Small intestine (tissue), 7 donors: ENCODE measurements around the gene FUCA1. TPM values are rescaled to one million over a fixed set of nuclear protein-coding genes. Genes with fewer than 3 reads are reported as not detected.
A peak's percentile ranks its signal among the peaks of the same experiment; 100 is the strongest.
"Not testable (repeated sequence)": the region's sequence is repeated elsewhere in the genome, so short reads cannot be mapped to it uniquely, and the experiment has no call there.

Source experiments
- DNase-seq, 2 donors: peaks; one replicate each; pipeline versions ENCODE4 v3.0.0 to v3.0.0-alpha.2; 2013
- FAIRE-seq: peaks from 2 replicates; lab custom pipeline; 2012; peaks lifted over from hg19 to GRCh38; lab: Jason Lieb, UNC
- H3K27ac ChIP-seq, 3 donors: one replicate each; pipeline ENCODE4 v1.5.1; 2013; ENCODE audit warnings: low read length in 2 of 3, mild to moderate bottlenecking in 2 of 3, control low read depth in 1 of 3, inconsistent platforms in 1 of 3, low read depth in 1 of 3, moderate library complexity in 1 of 3
- H3K27me3 ChIP-seq, 3 donors: one replicate each; pipeline ENCODE4 v1.6.1; 2013; ENCODE audit warnings: low read length in 3 of 3, inconsistent platforms in 1 of 3; ENCODE audit not compliant: control insufficient read depth in 3 of 3, insufficient read depth in 3 of 3
- H3K36me3 ChIP-seq, 3 donors: one replicate each; pipeline ENCODE4 v1.6.1; 2013; ENCODE audit warnings: low read length in 3 of 3, inconsistent platforms in 1 of 3, low read depth in 1 of 3, mild to moderate bottlenecking in 1 of 3, moderate library complexity in 1 of 3; ENCODE audit not compliant: control insufficient read depth in 3 of 3, insufficient read depth in 2 of 3
- H3K4me1 ChIP-seq, 3 donors: one replicate each; pipeline ENCODE4 v1.6.1; 2013; ENCODE audit warnings: low read length in 2 of 3, inconsistent platforms in 1 of 3, low read depth in 1 of 3, mild to moderate bottlenecking in 1 of 3, moderate library complexity in 1 of 3; ENCODE audit not compliant: control insufficient read depth in 3 of 3, insufficient read depth in 2 of 3
- H3K4me3 ChIP-seq, 3 donors: one replicate each; pipeline ENCODE4 v1.5.1; 2013; ENCODE audit warnings: low read length in 3 of 3, control low read depth in 1 of 3, inconsistent platforms in 1 of 3, low read depth in 1 of 3, mild to moderate bottlenecking in 1 of 3, moderate library complexity in 1 of 3
- H3K9me3 ChIP-seq, 2 donors: one replicate each; pipeline ENCODE4 v1.6.1; 2013; ENCODE audit warnings: low read depth in 1 of 2, low read length in 1 of 2; ENCODE audit not compliant: control insufficient read depth in 2 of 2, insufficient read depth in 1 of 2
- WGBS, 3 donors: extraction: QIAGEN DNeasy Blood & Tissue Kit; methylation state at CpG; one replicate each; pipeline ENCODE4 v1.1.7; 2013; 5-methylcytosine and 5-hydroxymethylcytosine counted together
- polyA plus RNA-seq, 4 donors: library from polyadenylated mRNA; stranded (reverse) in 3 of 4; unstranded in 1 of 4; fragments of 200-250 nt in 3 of 4; fragments of 120-200 nt in 1 of 4; gene quantifications; one replicate each; pipeline versions ENCODE4 v1.2.1 to v1.2.3, GENCODE V29; 2013
- donor health status: healthy with polysubstance abuse.
- donor health status: control.
- donor health status: control.
- donor health status: Bipolar disorder and iron deficiency.
- donor health status: healthy.

The FUCA1 gene
- polyA plus RNA-seq, 4 donors, result 44.9 to 81.8 (median 51.3) TPM

DNA sequence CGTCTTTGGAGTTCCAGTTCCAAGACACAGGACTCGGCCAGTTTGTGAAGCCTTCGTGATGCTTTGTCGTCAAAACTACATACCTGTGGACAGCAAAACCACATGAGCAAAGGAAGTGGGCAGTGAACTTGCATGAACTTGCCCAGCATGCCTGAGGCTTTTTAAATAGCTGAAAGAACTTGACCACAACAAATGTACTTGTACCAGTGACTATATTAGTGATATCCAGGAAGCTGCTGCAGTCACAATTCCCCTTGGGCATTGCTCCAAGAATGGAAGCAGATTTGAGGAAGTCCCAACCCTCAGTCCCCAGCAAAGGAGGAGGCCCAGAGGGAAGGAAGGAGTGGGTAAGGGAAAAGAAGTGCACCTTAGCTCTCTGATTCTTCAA is 2.6 kb downstream of the FUCA1 start:
- peaks cover 0 to 4% (median 0%) of the 10 kb centered on the region in 3 donors for H3K27me3 ChIP-seq
- DNase-seq, result peak in 1 of 2 donors; percentile 32
- H3K36me3 ChIP-seq, result peaks cover 0 to 23% (median 10%) of the 10 kb centered on the region in 3 donors
- H3K9me3 ChIP-seq, result no peaks in the 10 kb centered on the region
- H3K27ac ChIP-seq, result no peak overlapping the region
- no peak for FAIRE-seq
- H3K4me1 ChIP-seq, result peaks cover 3 to 16% (median 3%) of the 10 kb centered on the region in 3 donors
- no peak overlapping the region for H3K4me3 ChIP-seq
- WGBS, 3 donors, result 80 to 90% (median 85%) methylated on average over 4 of the region's 4 CpGs

DNA sequence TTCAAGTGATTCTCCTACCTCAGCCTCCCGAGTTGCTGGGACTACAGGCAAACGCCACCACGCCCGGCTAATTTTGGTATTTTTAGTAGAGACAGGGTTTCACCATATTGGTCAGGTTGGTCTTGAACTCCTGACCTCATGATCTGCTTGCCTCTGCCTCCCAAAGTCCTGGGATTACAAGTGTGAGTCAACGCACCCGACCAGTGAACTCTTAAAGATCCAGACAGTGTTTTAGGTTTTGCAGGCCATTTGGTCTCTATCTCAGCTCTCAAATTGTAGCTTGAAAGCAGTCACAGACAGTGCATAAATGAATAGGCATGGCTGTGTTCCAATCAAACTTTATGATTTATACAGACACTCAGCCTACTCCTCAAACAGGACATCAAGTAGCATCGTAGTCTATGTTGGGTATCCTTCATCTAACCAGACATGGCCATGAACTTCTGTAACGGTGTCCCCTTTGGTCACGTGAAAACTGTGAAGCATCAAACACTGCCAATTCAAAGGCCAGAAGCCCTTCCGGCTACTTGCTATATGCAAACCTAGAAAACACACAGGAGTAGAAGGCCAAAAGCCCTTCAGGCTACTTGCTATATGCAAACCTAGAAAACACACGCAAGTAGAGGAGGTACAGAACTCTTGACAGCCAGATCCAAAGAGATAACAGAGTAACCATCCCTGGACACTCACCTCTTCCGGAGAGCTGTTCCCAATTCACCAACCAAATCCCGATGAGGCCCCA is 3.1 kb downstream of the FUCA1 start:
- no peak overlapping the region for H3K4me3 ChIP-seq
- DNase-seq (no peak), FAIRE-seq (no peak)
- peaks cover 0 to 24% (median 10%) of the 10 kb centered on the region in 3 donors for H3K36me3 ChIP-seq
- WGBS, 3 donors, result 94 to 97% (median 96%) methylated on average over 13 of the region's 13 CpGs
- peaks cover 0 to 4% (median 0%) of the 10 kb centered on the region in 3 donors for H3K27me3 ChIP-seq
- no peaks in the 10 kb centered on the region for H3K9me3 ChIP-seq
- H3K4me1 ChIP-seq, result peaks cover 3 to 16% (median 3%) of the 10 kb centered on the region in 3 donors
- no peak overlapping the region for H3K27ac ChIP-seq

DNA sequence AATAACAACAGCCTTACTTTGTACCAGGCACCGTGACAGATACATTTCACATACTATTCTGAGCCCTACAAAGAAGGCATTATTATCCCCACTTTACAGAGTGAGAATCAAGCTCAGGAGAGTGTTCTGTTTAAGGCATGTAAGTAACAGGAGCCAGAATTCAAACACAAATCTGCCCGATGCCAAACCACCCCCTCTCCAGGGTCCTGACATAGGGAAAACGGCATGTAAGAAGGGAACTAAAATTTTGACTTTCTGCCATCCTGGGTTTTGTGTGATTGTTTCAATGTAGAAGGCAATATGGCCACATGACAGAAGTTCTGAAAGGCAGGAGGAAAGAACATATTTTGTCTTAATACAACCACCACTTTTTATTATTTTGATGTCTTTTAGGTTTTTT is 5.5 kb downstream of the FUCA1 start:
- DNase-seq (no peak), FAIRE-seq (no peak)
- Histone ChIP-seq H3K27ac (no peak overlapping the region), H3K9me3 (no peaks in the 10 kb centered on the region), H3K4me3 (no peak overlapping the region), H3K27me3 (no peaks in the 10 kb centered on the region), H3K36me3 (peaks cover 3 to 38% (median 18%) of the 10 kb centered on the region in 3 donors), H3K4me1 (peaks cover 3 to 12% (median 3%) of the 10 kb centered on the region in 3 donors)
- WGBS, 3 donors, result 77 to 94% (median 90%) methylated on average over 3 of the region's 3 CpGs

DNA sequence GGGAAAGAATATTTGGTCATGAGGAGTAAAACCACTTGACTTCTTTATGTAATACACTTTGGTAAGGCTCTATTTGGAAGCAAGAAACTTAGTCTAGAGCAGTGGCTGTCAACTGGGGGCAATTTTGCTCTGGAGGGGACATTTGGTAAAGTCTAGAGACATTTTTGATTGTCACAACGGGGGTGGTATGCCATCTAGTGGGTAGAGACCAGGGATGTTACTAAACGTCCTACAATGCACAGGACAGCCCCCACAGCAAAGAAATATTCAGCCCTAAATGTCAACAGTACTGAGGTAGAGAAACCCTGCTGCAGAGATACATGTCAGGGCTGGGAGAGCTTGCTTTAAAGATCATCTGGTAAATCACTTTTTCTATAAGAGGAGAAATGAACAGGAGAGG is 13.5 kb downstream of the FUCA1 start:
- no peaks in the 10 kb centered on the region for H3K4me1 ChIP-seq
- WGBS, 3 donors, result 48 to 59% (median 58%) methylated on average over 2 of the region's 2 CpGs
- no peak overlapping the region for H3K27ac ChIP-seq
- H3K4me3 ChIP-seq, result no peak overlapping the region
- DNase-seq (no peak), FAIRE-seq (no peak)
- peaks cover 0 to 4% of the 10 kb centered on the region in 2 donors for H3K9me3 ChIP-seq
- H3K36me3 ChIP-seq, result peaks cover 7 to 31% (median 14%) of the 10 kb centered on the region in 3 donors
- no peaks in the 10 kb centered on the region for H3K27me3 ChIP-seq

DNA sequence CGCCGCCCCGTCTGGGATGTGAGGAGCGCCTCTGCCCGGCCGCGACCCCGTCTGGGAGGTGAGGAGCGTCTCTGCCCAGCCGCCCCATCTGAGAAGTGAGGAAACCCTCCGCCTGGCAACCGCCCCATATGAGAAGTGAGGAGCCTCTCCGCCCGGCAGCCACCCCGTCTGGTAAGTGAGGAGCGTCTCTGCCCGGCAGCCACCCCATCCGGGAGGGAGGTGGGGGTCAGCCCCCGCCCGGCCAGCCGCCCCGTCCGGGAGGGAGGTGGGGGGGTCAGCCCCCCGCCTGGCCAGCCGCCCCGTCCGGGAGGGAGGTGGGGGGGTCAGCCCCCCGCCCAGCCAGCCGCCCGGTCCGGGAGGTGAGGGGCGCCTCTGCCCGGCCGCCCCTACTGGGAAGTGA is 15.0 kb downstream of the FUCA1 start:
- H3K36me3 ChIP-seq, result peaks cover 4 to 31% (median 11%) of the 10 kb centered on the region in 3 donors
- H3K27me3 ChIP-seq, FAIRE-seq, H3K4me1 ChIP-seq, H3K9me3 ChIP-seq, H3K27ac ChIP-seq, H3K4me3 ChIP-seq, DNase-seq: not testable (repeated sequence)
- WGBS, 3 donors, result 93 to 98% (median 94%) methylated on average over 8 to 26 of the region's 34 CpGs

DNA sequence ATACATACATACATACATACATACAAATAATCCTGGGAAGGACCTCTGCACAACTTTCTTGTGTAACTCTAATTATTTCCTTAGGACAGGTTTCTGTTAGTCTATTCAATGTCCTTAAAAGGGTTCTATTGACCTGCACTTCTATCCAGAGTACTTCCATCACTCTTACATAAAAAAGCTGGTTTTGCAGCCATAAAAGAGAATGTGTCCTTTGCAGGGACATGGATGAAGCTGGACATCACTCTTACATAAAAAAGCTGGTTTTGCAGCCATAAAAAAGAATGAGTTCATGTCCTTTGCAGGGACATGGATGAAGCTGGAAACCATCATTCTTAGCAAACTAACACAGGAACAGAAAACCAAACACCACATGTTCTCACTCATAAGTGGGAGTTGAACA is 16.7 kb downstream of the FUCA1 start:
- not testable (repeated sequence) for FAIRE-seq, H3K27me3 ChIP-seq, H3K4me3 ChIP-seq, H3K27ac ChIP-seq, DNase-seq, H3K4me1 ChIP-seq
- Histone ChIP-seq H3K36me3 (peaks cover 4 to 34% (median 13%) of the 10 kb centered on the region in 3 donors), H3K9me3 (peaks cover 0 to 14% of the 10 kb centered on the region in 2 donors)

DNA sequence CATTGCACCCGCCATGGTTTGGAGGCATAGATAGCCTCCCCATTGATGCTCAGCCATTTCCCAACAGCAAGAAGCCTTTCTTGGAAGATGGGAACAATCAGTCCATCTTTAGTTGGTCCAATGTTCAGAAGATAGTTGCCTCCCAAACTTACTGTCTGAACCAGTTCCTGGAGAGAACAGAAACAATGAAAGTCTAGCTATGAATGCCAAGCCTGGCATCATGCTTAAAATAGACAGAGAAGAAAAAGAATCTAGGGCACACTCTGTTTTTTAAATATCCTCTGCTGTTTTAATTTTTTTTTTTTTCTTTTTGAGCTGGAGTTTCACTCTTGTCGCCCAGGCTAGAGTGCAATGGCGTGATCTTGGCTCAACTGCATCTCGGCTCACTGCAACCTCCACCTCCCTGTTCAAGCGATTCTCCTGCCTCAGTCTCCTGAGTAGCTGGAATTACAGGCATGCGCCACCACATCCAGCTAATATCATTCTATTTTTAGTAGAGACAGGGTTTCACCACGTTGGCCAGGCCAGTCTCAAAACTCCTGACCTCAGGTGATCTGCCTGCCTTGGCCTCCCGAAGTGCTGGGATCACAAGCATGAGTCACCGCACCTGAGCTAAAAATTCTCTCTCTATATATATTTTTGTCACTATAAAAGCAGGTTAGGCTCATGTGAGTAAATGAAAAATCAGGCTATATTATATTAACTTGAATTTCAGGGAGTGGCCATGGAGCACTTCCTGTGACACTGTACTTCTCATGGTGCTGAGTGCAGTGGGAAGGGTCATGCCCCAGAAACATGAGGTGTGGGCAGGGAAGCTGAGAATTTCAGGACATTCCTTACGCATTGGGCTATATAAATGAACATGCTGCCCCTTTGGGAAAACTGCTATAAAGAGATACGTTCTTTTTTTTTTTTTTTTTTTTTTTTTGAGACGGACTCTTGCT is 19.1 kb downstream of the FUCA1 start:
- no peaks in the 10 kb centered on the region for H3K4me1 ChIP-seq
- peaks cover 0 to 14% of the 10 kb centered on the region in 2 donors for H3K9me3 ChIP-seq
- no peak overlapping the region for H3K4me3 ChIP-seq
- DNase-seq (no peak), FAIRE-seq (no peak)
- WGBS, 3 donors, result 91 to 95% (median 91%) methylated on average over 11 to 12 of the region's 12 CpGs
- no peak overlapping the region for H3K27ac ChIP-seq
- peaks cover 0 to 33% (median 13%) of the 10 kb centered on the region in 3 donors for H3K36me3 ChIP-seq
- H3K27me3 ChIP-seq, result no peaks in the 10 kb centered on the region

DNA sequence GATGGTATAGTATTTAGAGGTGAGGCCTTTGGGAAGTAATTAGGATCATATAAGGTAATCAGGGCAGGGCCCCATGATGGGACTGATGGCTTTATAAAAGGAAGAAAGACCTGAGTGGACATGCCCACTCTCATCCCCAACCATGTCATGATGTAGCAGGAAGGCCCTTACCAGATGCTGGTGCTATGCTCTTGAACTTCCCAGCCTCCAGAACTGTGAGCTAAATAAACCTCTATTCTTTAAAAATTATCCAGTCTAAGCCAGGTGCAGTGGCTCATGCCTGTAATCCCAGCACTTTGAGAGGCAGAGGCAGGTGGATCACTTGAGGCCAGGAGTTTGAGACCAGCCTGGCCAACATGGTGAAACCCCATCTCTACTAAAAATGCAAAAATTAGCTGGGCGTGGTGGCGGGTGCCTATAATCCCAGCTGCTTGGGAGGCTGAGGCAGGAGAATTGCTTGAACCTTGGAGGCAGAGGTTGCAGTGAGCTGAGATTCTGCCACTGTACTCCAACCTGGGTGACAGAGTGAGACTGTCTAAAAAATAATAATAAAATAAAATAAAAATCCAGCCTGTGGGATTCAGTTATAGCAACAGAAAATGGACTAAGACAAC is 20.5 kb downstream of the FUCA1 start:
- not testable (repeated sequence) for H3K27me3 ChIP-seq, H3K27ac ChIP-seq, H3K4me3 ChIP-seq, H3K4me1 ChIP-seq, DNase-seq, FAIRE-seq
- 100% methylated on average over 2 of the region's 2 CpGs for WGBS, 3 donors
- H3K9me3 ChIP-seq, result peaks cover 0 to 14% of the 10 kb centered on the region in 2 donors
- H3K36me3 ChIP-seq, result peaks cover 0 to 35% (median 13%) of the 10 kb centered on the region in 3 donors
